Measurements from ENCODE around the gene DPM1. TPM values are rescaled to one million over a fixed set of nuclear protein-coding genes. Genes with fewer than 3 reads are reported as not detected.

DPM1 gene
- total and polyA plus RNA-seq, 2 of the 8 experiments (the other 6 are each of a cell fraction or from before 2014, with no cell fraction given): 42.3 to 57.0 TPM

- TF ChIP-seq USF2 (IDR thresholded peaks at IDR 0.05; ENCODE audit: low read length) (no peak), ATF3 (IDR thresholded peaks at IDR 0.05; ENCODE audit: insufficient read depth, low read depth, low read length) (no peak), POLR2AphosphoS5 (IDR thresholded peaks at IDR 0.05; ENCODE audit: low read depth, low read length) (no peak), YY1 (IDR thresholded peaks at IDR 0.05; ENCODE audit: low read depth, low read length) (no peak)
Measured at GRCh38 chr20:50916934-50917333, 41.4 kb downstream of the DPM1 start (continued).
